HCT116 (cell line): ENCODE results near the gene MAML3. TPM values are rescaled to one million over a fixed set of nuclear protein-coding genes. Genes with fewer than 3 reads are reported as not detected.

Experiments used
- ATAC-seq: fragments of 200-7000 bp; cut with Tn5 transposase; 2 replicates; pipeline ENCODE4 v1.9.1; 2020; ENCODE audit warnings: mild to moderate bottlenecking, moderate library complexity
- BruUV-seq: library from RNA; stranded (reverse); fragments of 400-500 nt; replicated peaks from 2 replicates; lab custom pipeline; 2021; lab: Mats Ljungman, UMichigan
- CTCF ChIA-PET: fragments of 300-600 bp; sonication (Branson Sonifier 250); formaldehyde crosslinking; loops from one replicate; lab custom pipeline; 2021; ENCODE audit warnings: antibody characterized with exemption; lab: Charles Lee
- POLR2A ChIA-PET: fragments of 300-600, 350-600 bp; sonication (Branson Sonifier 250); formaldehyde crosslinking; loops from one replicate; lab custom pipeline; 2021; ENCODE audit warnings: antibody characterized with exemption; lab: Charles Lee
- RAD21 ChIA-PET, 2 experiments: fragments of 300-600 bp; sonication (Branson Sonifier 250); formaldehyde crosslinking; loops; one replicate each; lab custom pipeline; 2023; ENCODE audit warnings: low total read pairs in 2 of 2; ENCODE audit not compliant: uncharacterized antibody in 2 of 2, unreplicated experiment in 2 of 2, low non-redundant PET in 1 of 2; lab: Charles Lee
- DNase-seq: peaks from one replicate; pipeline ENCODE4 v3.0.0-alpha.2; 2010; ENCODE audit warnings: low read depth, low spot score
- H2AFZ ChIP-seq: fragments of 200-600 bp; shearing (Covaris generic), sonication (generic); 2 replicates; pipeline ENCODE4 v1.6.1; 2017; ENCODE audit warnings: low read depth, mixed run types, mixed read lengths, antibody characterized with exemption, low read length; ENCODE audit not compliant: poor library complexity, severe bottlenecking
- H3K27ac ChIP-seq: 2 replicates; pipeline ENCODE4 v1.5.1; 2012; ENCODE audit warnings: low read depth, low read length
- H3K27me3 ChIP-seq: fragments of 200-600 bp; sonication (generic); 2 replicates; pipeline ENCODE4 v1.6.1; 2016; ENCODE audit warnings: mixed run types, low read length, mixed read lengths; ENCODE audit not compliant: insufficient read depth
- H3K36me3 ChIP-seq, 2 experiments: fragments of 200-500 bp in 1 of 2; fragments of 200-600 bp in 1 of 2; sonication (Bioruptor generic) in 1 of 2; sonication (generic) in 1 of 2; 2 replicates each; pipeline versions ENCODE4 v1.5.1 to v1.6.1; 2014 to 2016; ENCODE audit warnings: low read length in 2 of 2, inconsistent platforms in 1 of 2, mixed read lengths in 1 of 2, mixed run types in 1 of 2; ENCODE audit not compliant: insufficient read depth in 2 of 2, control insufficient read depth in 1 of 2
- H3K4me1 ChIP-seq, 2 experiments: fragments of 200-600 bp in 1 of 2; sonication (generic) in 1 of 2; 2 replicates each; pipeline versions ENCODE4 v1.5.1 to v1.6.1; 2012 to 2017; ENCODE audit warnings: low read length in 2 of 2, inconsistent platforms in 1 of 2, mild to moderate bottlenecking in 1 of 2, mixed read lengths in 1 of 2, mixed run types in 1 of 2, moderate library complexity in 1 of 2; ENCODE audit not compliant: insufficient read depth in 2 of 2, control insufficient read depth in 1 of 2
- H3K4me2 ChIP-seq: fragments of 200-600 bp; sonication (generic); 2 replicates; pipeline ENCODE4 v1.6.1; 2017; ENCODE audit warnings: mixed run types, low read length, mixed read lengths
- H3K4me3 ChIP-seq, 2 experiments: fragments of 200-600 bp in 1 of 2; sonication (generic) in 1 of 2; replicated peaks in 1 of 2; 2 replicates each; pipeline ENCODE4 v1.5.1; 2011 to 2016; ENCODE audit warnings: low read length in 2 of 2, control low read depth in 1 of 2, low read depth in 1 of 2, mild to moderate bottlenecking in 1 of 2, mixed read lengths in 1 of 2, mixed run types in 1 of 2
- H3K79me2 ChIP-seq: fragments of 200-600 bp; sonication (generic); 2 replicates; pipeline ENCODE4 v1.6.1; 2017; ENCODE audit warnings: mild to moderate bottlenecking, mixed run types, low read length, moderate library complexity, mixed read lengths; ENCODE audit not compliant: insufficient read depth
- H3K9ac ChIP-seq: fragments of 200-600 bp; sonication (generic); 2 replicates; pipeline ENCODE4 v1.6.1; 2016; ENCODE audit warnings: low read length, mixed read lengths
- H3K9me2 ChIP-seq: fragments of 200-600 bp; sonication (generic), shearing (Covaris generic); 2 replicates; pipeline ENCODE4 v1.6.1; 2017; ENCODE audit warnings: mixed run types, mild to moderate bottlenecking, moderate library complexity; ENCODE audit not compliant: insufficient read depth
- H3K9me3 ChIP-seq, 2 experiments: fragments of 200-500 bp in 1 of 2; fragments of 200-600 bp in 1 of 2; sonication (Bioruptor generic) in 1 of 2; sonication (generic) in 1 of 2; 2 replicates each; pipeline ENCODE4 v1.6.1; 2014 to 2017; ENCODE audit warnings: low read length in 2 of 2, mixed read lengths in 2 of 2, inconsistent platforms in 1 of 2, low read depth in 1 of 2, mild to moderate bottlenecking in 1 of 2, mixed run types in 1 of 2, moderate library complexity in 1 of 2; ENCODE audit not compliant: control insufficient read depth in 1 of 2, insufficient read depth in 1 of 2
- H4K20me1 ChIP-seq: fragments of 200-600 bp; sonication (generic), shearing (Covaris generic); 2 replicates; pipeline ENCODE4 v1.6.1; 2017; ENCODE audit warnings: mixed run types, mild to moderate bottlenecking, moderate library complexity; ENCODE audit not compliant: insufficient read depth
- CBX3 ChIP-seq: IDR thresholded peaks from 2 replicates; pipeline ENCODE4 v1.6.1; 2012; ENCODE audit warnings: low read depth
- CEBPB ChIP-seq: IDR thresholded peaks from 2 replicates; pipeline ENCODE4 v1.6.1; 2012; ENCODE audit warnings: low read depth
- EGR1 ChIP-seq: IDR thresholded peaks from 2 replicates; pipeline ENCODE4 v1.6.1; 2012; ENCODE audit warnings: low read depth
- ELF1 ChIP-seq: IDR thresholded peaks from 2 replicates; pipeline ENCODE4 v1.6.1; 2012; ENCODE audit warnings: low read depth, borderline replicate concordance
- EZH2 ChIP-seq: fragments of 200-600 bp; sonication (generic); IDR thresholded peaks from 2 replicates; pipeline ENCODE4 v1.6.1; 2017; ENCODE audit warnings: antibody characterized with exemption, mixed run types
- EZH2phosphoT487 ChIP-seq: fragments of 200-600 bp; IDR thresholded peaks from 2 replicates; pipeline ENCODE4 v1.6.1; 2018; ENCODE audit warnings: antibody characterized with exemption, borderline replicate concordance
- JUND ChIP-seq: IDR thresholded peaks from 2 replicates; pipeline ENCODE4 v1.6.1; 2012
- MAX ChIP-seq: IDR thresholded peaks from 2 replicates; pipeline ENCODE4 v1.6.1; 2012
- POLR2A ChIP-seq: IDR thresholded peaks from 2 replicates; pipeline ENCODE4 v1.7.0; 2011; ENCODE audit warnings: borderline replicate concordance; ENCODE audit not compliant: insufficient read depth, insufficient read length; ENCODE audit errors: extremely low read depth
- POLR2AphosphoS5 ChIP-seq: IDR thresholded peaks from 2 replicates; pipeline ENCODE4 v1.6.1; 2011; ENCODE audit warnings: mild to moderate bottlenecking, low read depth, low read length, moderate library complexity
- RAD21 ChIP-seq: IDR thresholded peaks from 2 replicates; pipeline ENCODE4 v1.6.1; 2012; ENCODE audit warnings: low read depth, mild to moderate bottlenecking
- REST ChIP-seq: IDR thresholded peaks from 2 replicates; pipeline ENCODE4 v1.6.1; 2012; ENCODE audit warnings: low read depth
- SIN3A ChIP-seq: IDR thresholded peaks from 2 replicates; pipeline ENCODE4 v1.6.1; 2012; ENCODE audit warnings: low read depth
- SP1 ChIP-seq: IDR thresholded peaks from 2 replicates; pipeline ENCODE4 v1.6.1; 2012; ENCODE audit warnings: low read depth
- SRF ChIP-seq: IDR thresholded peaks from 2 replicates; pipeline ENCODE4 v1.6.1; 2012; ENCODE audit warnings: low read depth
- TCF7L2 ChIP-seq: IDR thresholded peaks from 2 replicates; pipeline ENCODE4 v1.7.0; 2011; ENCODE audit warnings: borderline replicate concordance, inconsistent platforms; ENCODE audit not compliant: insufficient read depth, insufficient read length; ENCODE audit errors: extremely low read depth
- ZNF274 ChIP-seq: fragments of 200-500 bp; sonication (Bioruptor generic); IDR thresholded peaks from 2 replicates; pipeline ENCODE4 v1.6.1; 2014; ENCODE audit warnings: mild to moderate bottlenecking, low read depth, low read length, inconsistent platforms
- intact Hi-C: fragments of 100-400 bp; cut with micrococcal nuclease; formaldehyde crosslinking; loops from 2 replicates; pipeline ENCODE4 v1.10.0; 2022
- total RNA-seq: library from RNA; stranded (reverse); gene quantifications from one replicate; pipeline ENCODE4 v1.2.1, GENCODE V29; 2021; ENCODE audit not compliant: unreplicated experiment
- TF ChIP-seq, protein P1 (sequence below), 3 experiments: fragments of 200-600 bp in 1 of 3; sonication (generic) in 1 of 3; IDR thresholded peaks in 2 of 3; conservative IDR thresholded peaks in 1 of 3; 2 replicates each; pipeline ENCODE4 v1.5.1; 2012 to 2017; ENCODE audit warnings: low read depth in 2 of 3, low read length in 2 of 3, antibody characterized with exemption in 1 of 3, borderline replicate concordance in 1 of 3, control low read depth in 1 of 3, mild to moderate bottlenecking in 1 of 3, mixed read lengths in 1 of 3, mixed run types in 1 of 3, moderate library complexity in 1 of 3; ENCODE audit not compliant: insufficient read depth in 1 of 3
- TF ChIP-seq, protein P2 (sequence below): IDR thresholded peaks from 2 replicates; pipeline ENCODE4 v1.6.1; 2011; ENCODE audit warnings: mild to moderate bottlenecking, low read length, moderate library complexity; ENCODE audit not compliant: insufficient replicate concordance; ENCODE audit errors: extremely low read depth
- TF ChIP-seq, protein P3 (sequence below): IDR thresholded peaks from 2 replicates; pipeline ENCODE4 v1.6.1; 2012

Gene MAML3
- total RNA-seq, 1 experiment from 2014 or later, result 3.1 TPM

DNA sequence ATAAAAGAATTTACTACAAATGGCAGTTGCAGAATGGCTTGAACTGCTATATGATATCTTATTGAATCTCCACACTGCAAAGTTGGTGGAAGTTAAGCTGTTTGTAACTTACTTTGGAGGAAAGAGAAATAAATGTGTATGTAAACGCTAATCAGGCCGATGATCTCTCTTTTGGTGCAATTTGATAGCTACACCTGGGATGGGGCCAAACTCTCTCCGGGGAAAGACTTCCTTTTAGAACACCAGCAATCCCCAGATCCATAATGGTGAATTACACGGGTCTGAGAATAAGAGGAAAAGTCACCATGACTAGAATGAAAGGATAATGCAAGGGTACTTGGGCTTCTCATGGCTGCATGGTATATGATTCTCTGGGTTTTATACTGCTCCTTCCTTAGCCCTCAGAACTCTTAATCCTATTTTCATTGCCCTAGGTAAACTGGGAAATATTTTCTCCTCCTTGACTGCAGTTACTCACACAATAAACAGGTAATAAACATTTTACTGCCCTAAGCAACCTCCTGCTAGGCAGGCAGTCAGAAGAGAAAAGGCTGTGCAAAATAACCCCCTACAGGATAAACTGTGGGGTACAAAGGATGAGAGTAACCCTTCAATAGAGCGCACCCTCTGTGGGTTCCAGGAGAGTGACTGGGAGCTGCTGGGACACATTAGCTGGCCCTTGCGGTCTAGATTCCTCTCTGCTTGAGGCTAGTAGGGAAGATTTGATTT lies 379.1 kb downstream of the MAML3 start:
- Histone ChIP-seq H3K9ac (no peak overlapping the region), H3K79me2 (no peaks in the 10 kb centered on the region), H3K9me2 (no peaks in the 10 kb centered on the region), H3K4me3 (no peak overlapping the region), H3K9me3 (no peaks in the 10 kb centered on the region), H2AFZ (no peak overlapping the region), H4K20me1 (no peaks in the 10 kb centered on the region), H3K36me3 (no peaks in the 10 kb centered on the region), H3K4me2 (no peak overlapping the region), H3K27ac (no peak overlapping the region), H3K4me1 (no peaks in the 10 kb centered on the region), H3K27me3 (no peaks in the 10 kb centered on the region)
- ATAC-seq (no peak), DNase-seq (no peak)
- ChIA-PET RAD21 (no interaction called here), POLR2A (no interaction called here), CTCF (no interaction called here)
- TF ChIP-seq, protein P1, sequence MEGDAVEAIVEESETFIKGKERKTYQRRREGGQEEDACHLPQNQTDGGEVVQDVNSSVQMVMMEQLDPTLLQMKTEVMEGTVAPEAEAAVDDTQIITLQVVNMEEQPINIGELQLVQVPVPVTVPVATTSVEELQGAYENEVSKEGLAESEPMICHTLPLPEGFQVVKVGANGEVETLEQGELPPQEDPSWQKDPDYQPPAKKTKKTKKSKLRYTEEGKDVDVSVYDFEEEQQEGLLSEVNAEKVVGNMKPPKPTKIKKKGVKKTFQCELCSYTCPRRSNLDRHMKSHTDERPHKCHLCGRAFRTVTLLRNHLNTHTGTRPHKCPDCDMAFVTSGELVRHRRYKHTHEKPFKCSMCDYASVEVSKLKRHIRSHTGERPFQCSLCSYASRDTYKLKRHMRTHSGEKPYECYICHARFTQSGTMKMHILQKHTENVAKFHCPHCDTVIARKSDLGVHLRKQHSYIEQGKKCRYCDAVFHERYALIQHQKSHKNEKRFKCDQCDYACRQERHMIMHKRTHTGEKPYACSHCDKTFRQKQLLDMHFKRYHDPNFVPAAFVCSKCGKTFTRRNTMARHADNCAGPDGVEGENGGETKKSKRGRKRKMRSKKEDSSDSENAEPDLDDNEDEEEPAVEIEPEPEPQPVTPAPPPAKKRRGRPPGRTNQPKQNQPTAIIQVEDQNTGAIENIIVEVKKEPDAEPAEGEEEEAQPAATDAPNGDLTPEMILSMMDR (IDR thresholded peaks at IDR 0.05 in 2 of 3, conservative IDR thresholded peaks at IDR 0.05 in 1 of 3; ENCODE audit: borderline replicate concordance in 1 of 3, insufficient read depth in 1 of 3, low read depth in 2 of 3, low read length in 2 of 3), result no peak
- TF ChIP-seq MAX (no peak), ZNF274 (no peak), EGR1 (no peak), SP1 (no peak), POLR2AphosphoS5 (no peak), POLR2A (no peak), CEBPB (no peak), EZH2 (no peak), CBX3 (no peak), JUND (no peak), SRF (no peak), SIN3A (no peak), ELF1 (no peak), RAD21 (no peak), REST (no peak), TCF7L2 (no peak), EZH2phosphoT487 (no peak)
- TF ChIP-seq, protein P2, sequence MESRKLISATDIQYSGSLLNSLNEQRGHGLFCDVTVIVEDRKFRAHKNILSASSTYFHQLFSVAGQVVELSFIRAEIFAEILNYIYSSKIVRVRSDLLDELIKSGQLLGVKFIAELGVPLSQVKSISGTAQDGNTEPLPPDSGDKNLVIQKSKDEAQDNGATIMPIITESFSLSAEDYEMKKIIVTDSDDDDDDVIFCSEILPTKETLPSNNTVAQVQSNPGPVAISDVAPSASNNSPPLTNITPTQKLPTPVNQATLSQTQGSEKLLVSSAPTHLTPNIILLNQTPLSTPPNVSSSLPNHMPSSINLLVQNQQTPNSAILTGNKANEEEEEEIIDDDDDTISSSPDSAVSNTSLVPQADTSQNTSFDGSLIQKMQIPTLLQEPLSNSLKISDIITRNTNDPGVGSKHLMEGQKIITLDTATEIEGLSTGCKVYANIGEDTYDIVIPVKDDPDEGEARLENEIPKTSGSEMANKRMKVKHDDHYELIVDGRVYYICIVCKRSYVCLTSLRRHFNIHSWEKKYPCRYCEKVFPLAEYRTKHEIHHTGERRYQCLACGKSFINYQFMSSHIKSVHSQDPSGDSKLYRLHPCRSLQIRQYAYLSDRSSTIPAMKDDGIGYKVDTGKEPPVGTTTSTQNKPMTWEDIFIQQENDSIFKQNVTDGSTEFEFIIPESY, result no peak
- TF ChIP-seq, protein P3, sequence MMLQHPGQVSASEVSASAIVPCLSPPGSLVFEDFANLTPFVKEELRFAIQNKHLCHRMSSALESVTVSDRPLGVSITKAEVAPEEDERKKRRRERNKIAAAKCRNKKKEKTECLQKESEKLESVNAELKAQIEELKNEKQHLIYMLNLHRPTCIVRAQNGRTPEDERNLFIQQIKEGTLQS, result no peak
- intact Hi-C loops, result no loop called here
- no TSS peak for BruUV-seq
